ENCODE data around the gene AGBL4. TPM values are rescaled to one million over a fixed set of nuclear protein-coding genes. Genes with fewer than 3 reads are reported as not detected.

AGBL4 gene
- total RNA-seq, 4 donors from 2014 or later: not detected

DNA sequence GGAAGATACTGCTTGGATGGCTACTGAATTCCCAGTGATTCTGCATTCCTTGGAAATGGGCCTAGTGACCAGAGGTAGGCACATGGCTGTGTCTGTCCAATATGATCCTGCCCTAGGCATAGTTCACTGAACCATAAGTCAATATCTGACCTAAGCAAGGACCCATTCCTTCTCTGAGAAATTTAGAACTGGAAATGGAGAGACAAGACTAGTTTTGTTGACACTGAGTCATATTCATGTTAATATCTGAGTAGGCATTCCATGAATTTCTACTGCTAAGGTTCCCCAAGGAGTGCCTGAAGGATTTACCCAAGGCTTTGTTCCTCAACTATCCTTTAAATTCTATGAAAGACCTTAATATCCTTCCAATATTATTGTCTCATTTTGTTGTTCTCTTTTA is 917.3 kb downstream of the AGBL4 start:
- H3K4me3 ChIP-seq: no peak overlapping the region
- H3K27ac ChIP-seq: no peak overlapping the region
- no peaks in the 10 kb centered on the region for H3K36me3 ChIP-seq
- H3K27me3 ChIP-seq: no peaks in the 10 kb centered on the region
- DNase-seq (no peak), ATAC-seq (no peak)
- intact Hi-C loops (cut with DNase I; ENCODE audit: low total_unique reads): no loop called here
- no peaks in the 10 kb centered on the region for H3K9me3 ChIP-seq
- no peaks in the 10 kb centered on the region for H3K4me1 ChIP-seq
- in situ Hi-C loops (cut with MboI; ENCODE audit: low sequenced_read_pairs in 4 of 4): no loop called here
- TF ChIP-seq, protein P1, sequence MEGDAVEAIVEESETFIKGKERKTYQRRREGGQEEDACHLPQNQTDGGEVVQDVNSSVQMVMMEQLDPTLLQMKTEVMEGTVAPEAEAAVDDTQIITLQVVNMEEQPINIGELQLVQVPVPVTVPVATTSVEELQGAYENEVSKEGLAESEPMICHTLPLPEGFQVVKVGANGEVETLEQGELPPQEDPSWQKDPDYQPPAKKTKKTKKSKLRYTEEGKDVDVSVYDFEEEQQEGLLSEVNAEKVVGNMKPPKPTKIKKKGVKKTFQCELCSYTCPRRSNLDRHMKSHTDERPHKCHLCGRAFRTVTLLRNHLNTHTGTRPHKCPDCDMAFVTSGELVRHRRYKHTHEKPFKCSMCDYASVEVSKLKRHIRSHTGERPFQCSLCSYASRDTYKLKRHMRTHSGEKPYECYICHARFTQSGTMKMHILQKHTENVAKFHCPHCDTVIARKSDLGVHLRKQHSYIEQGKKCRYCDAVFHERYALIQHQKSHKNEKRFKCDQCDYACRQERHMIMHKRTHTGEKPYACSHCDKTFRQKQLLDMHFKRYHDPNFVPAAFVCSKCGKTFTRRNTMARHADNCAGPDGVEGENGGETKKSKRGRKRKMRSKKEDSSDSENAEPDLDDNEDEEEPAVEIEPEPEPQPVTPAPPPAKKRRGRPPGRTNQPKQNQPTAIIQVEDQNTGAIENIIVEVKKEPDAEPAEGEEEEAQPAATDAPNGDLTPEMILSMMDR (IDR thresholded peaks at IDR 0.05 in 4 of 5, conservative IDR thresholded peaks at IDR 0.05 in 1 of 5): no peak
- TF ChIP-seq POLR2A (IDR thresholded peaks at IDR 0.05): no peak

DNA sequence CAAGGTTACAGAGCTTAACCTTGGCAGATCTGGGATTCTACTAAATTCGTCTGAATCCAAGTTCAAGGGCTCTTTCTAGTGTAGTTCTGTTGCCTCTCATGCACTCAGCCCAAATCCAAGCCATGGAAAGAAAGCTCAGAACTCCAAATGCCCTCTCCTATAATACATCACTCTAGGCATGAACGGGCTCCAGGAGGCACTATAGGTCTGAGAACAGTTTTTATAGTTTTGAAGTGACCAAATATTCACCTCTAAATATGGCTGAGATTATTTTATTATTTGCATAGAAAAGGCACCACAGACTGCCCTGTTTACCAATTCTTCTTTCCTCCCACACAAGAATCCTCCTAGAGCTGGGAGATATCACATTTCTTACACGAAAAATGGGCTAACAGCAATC is 919.2 kb downstream of the AGBL4 start:
- ATAC-seq: no peak
- Histone ChIP-seq H3K9me3 (no peaks in the 10 kb centered on the region), H3K4me3 (no peak overlapping the region), H3K36me3 (no peaks in the 10 kb centered on the region), H3K27ac (no peak overlapping the region), H3K4me1 (no peaks in the 10 kb centered on the region), H3K27me3 (no peaks in the 10 kb centered on the region)
- no peak for TF ChIP-seq POLR2A (IDR thresholded peaks at IDR 0.05)
- TF ChIP-seq, protein P1 (IDR thresholded peaks at IDR 0.05 in 4 of 5, conservative IDR thresholded peaks at IDR 0.05 in 1 of 5): no peak
- no peak for DNase-seq
- in situ Hi-C loops (cut with MboI; ENCODE audit: low sequenced_read_pairs in 4 of 4): no loop called here
- intact Hi-C loops (cut with DNase I; ENCODE audit: low total_unique reads): no loop called here

DNA sequence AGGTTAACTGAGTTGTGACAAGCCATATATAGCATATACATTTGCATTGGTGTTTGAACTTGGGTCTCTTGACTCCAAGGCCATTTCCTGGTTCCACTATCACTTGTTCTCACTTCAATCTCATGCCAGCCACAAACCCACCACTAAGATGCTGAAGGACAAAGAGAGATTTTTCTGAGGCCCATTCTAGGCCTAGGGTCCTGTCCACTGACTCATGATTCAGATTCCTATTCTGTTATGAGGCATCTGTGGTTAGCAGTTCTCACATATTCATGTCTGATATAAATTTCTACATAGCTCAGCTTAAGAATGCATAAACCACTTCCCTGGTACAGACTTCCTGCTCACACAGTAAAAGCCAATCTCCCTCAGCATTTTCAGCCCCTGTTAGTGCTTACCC is 921.0 kb downstream of the AGBL4 start:
- no peak for ATAC-seq
- Histone ChIP-seq H3K9me3 (no peaks in the 10 kb centered on the region), H3K4me1 (no peaks in the 10 kb centered on the region), H3K27me3 (no peaks in the 10 kb centered on the region), H3K4me3 (no peak overlapping the region), H3K27ac (no peak overlapping the region), H3K36me3 (no peaks in the 10 kb centered on the region)
- no peak for DNase-seq
- in situ Hi-C loops (cut with MboI; ENCODE audit: low sequenced_read_pairs in 4 of 4) (no loop called here), intact Hi-C loops (cut with DNase I; ENCODE audit: low total_unique reads) (no loop called here)
- TF ChIP-seq POLR2A (IDR thresholded peaks at IDR 0.05): no peak
- TF ChIP-seq, protein P1 (IDR thresholded peaks at IDR 0.05 in 4 of 5, conservative IDR thresholded peaks at IDR 0.05 in 1 of 5): no peak

DNA sequence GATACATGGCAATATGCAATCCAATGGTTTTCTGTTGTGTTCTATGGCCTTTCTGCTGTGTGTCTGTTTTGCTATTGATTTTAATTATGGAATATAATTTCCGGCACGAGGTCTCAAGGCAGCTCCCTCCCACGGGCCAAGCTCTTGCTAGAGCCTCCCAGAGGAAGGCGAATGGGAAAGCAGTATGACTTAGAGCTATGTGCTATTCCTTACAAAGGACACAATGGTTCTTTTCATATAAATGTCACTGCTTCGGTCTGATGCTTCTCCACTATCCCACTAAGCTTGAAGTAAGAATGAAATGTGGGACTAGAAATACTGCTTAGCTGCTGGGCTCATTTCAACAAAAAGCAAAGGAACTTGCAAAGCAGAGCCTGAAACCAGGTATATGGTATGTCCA is 924.9 kb downstream of the AGBL4 start:
- TF ChIP-seq, protein P1 (IDR thresholded peaks at IDR 0.05 in 4 of 5, conservative IDR thresholded peaks at IDR 0.05 in 1 of 5): no peak
- TF ChIP-seq POLR2A (IDR thresholded peaks at IDR 0.05): no peak
- ATAC-seq (no peak), DNase-seq (no peak)
- no peaks in the 10 kb centered on the region for H3K36me3 ChIP-seq
- no peaks in the 10 kb centered on the region for H3K4me1 ChIP-seq
- intact Hi-C loops (cut with DNase I; ENCODE audit: low total_unique reads): no loop called here
- in situ Hi-C loops (cut with MboI; ENCODE audit: low sequenced_read_pairs in 4 of 4): no loop called here
- no peak overlapping the region for H3K4me3 ChIP-seq
- H3K27me3 ChIP-seq: no peaks in the 10 kb centered on the region
- H3K9me3 ChIP-seq: no peaks in the 10 kb centered on the region
- no peak overlapping the region for H3K27ac ChIP-seq

DNA sequence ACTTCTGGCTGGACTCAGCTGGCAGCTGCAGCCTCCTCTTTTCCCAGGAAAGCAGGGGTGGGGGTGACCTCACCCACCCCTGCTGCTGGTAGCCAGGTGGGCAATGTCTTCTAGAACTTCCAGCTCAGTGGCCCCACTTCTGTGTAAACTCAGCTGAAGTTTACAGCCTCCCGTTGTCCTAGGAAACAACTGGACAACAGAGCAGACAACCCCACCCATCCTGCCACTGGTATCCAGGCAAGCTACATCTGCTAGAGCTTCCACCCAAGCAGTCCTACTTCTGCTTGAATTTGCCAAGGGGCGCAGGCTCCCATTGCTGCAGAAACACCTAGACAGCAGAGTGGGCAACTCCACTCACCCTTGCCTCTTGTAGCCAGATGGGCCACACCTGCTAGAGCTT is 937.4 kb downstream of the AGBL4 start:
- no peaks in the 10 kb centered on the region for H3K36me3 ChIP-seq
- TF ChIP-seq, protein P1 (IDR thresholded peaks at IDR 0.05 in 4 of 5, conservative IDR thresholded peaks at IDR 0.05 in 1 of 5): no peak
- TF ChIP-seq POLR2A (IDR thresholded peaks at IDR 0.05): no peak
- DNase-seq (no peak), ATAC-seq (no peak)
- in situ Hi-C loops (cut with MboI; ENCODE audit: low sequenced_read_pairs in 4 of 4): no loop called here
- no peaks in the 10 kb centered on the region for H3K9me3 ChIP-seq
- intact Hi-C loops (cut with DNase I; ENCODE audit: low total_unique reads): no loop called here
- no peaks in the 10 kb centered on the region for H3K27me3 ChIP-seq
- H3K4me3 ChIP-seq: no peak overlapping the region
- H3K4me1 ChIP-seq: no peaks in the 10 kb centered on the region
- H3K27ac ChIP-seq: no peak overlapping the region
